HepG2 (cell line): Measurements from ENCODE around the gene TLN1.

Source experiments
- CTCF ChIP-seq: sonication (generic); formaldehyde crosslinking; IDR thresholded peaks from 2 replicates; pipeline ENCODE4 v1.5.0; 2020; ENCODE audit warnings: mild to moderate bottlenecking, missing genetic modification reagents, moderate library complexity
- FOXA1 ChIP-seq, 2 experiments: fragments of 450-650 bp in 1 of 2; sonication (generic) in 1 of 2; formaldehyde crosslinking in 1 of 2; IDR thresholded peaks; 2 replicates each; pipeline versions ENCODE4 v1.4.0 to v1.6.1; 2016 to 2020; ENCODE audit warnings: missing genetic modification reagents in 1 of 2
- FOXA3 ChIP-seq: IDR thresholded peaks from 2 replicates; pipeline ENCODE4 v1.6.1; 2016; ENCODE audit warnings: missing genetic modification reagents, missing compliant biosample characterization
- FOXM1 ChIP-seq: sonication (generic); formaldehyde crosslinking; IDR thresholded peaks from 2 replicates; pipeline ENCODE4 v1.5.0; 2020; ENCODE audit warnings: missing genetic modification reagents
- IKZF5 ChIP-seq: IDR thresholded peaks from 2 replicates; pipeline ENCODE4 v1.6.1; 2018; ENCODE audit warnings: missing genetic modification reagents, mild to moderate bottlenecking, missing compliant biosample characterization
- RAD51 ChIP-seq: fragments of 450-650 bp; IDR thresholded peaks from 2 replicates; pipeline ENCODE4 v1.6.1; 2016; ENCODE audit warnings: borderline replicate concordance
- RBM22 ChIP-seq: fragments of 200-400 bp; formaldehyde crosslinking; optimal IDR thresholded peaks from 2 replicates; pipeline ENCODE3; 2017; ENCODE audit warnings: mild to moderate bottlenecking, low read length, moderate library complexity
- SOX6 ChIP-seq, 2 experiments: fragments of 450-650 bp in 1 of 2; sonication (generic) in 1 of 2; formaldehyde crosslinking in 1 of 2; IDR thresholded peaks; 2 replicates each; pipeline versions ENCODE4 v1.4.0 to v1.6.1; 2017 to 2020; ENCODE audit warnings: antibody characterized with exemption in 1 of 2, mild to moderate bottlenecking in 1 of 2, missing genetic modification reagents in 1 of 2
- ZSCAN25 ChIP-seq: sonication (generic); formaldehyde crosslinking; IDR thresholded peaks from 2 replicates; pipeline ENCODE4 v1.8.0; 2022; ENCODE audit warnings: mild to moderate bottlenecking, missing genetic modification reagents
- TF ChIP-seq, protein P1 (sequence below): IDR thresholded peaks from 2 replicates; pipeline ENCODE4 v1.6.1; 2016; ENCODE audit warnings: low read depth, missing genetic modification reagents, missing compliant biosample characterization

- TF ChIP-seq RAD51 = no peak
- TF ChIP-seq ZSCAN25 (CRISPR knock-in tag) = no peak
- TF ChIP-seq IKZF5 (CRISPR knock-in tag) = no peak
- no peak for TF ChIP-seq CTCF (CRISPR knock-in tag)
- no peak for TF ChIP-seq FOXA3 (CRISPR knock-in tag)
- no peak for TF ChIP-seq FOXA1 (IDR thresholded peaks at IDR 0.05)
- no peak for TF ChIP-seq FOXA1 (CRISPR knock-in tag; IDR thresholded peaks at IDR 0.05)
- TF ChIP-seq, protein P1, sequence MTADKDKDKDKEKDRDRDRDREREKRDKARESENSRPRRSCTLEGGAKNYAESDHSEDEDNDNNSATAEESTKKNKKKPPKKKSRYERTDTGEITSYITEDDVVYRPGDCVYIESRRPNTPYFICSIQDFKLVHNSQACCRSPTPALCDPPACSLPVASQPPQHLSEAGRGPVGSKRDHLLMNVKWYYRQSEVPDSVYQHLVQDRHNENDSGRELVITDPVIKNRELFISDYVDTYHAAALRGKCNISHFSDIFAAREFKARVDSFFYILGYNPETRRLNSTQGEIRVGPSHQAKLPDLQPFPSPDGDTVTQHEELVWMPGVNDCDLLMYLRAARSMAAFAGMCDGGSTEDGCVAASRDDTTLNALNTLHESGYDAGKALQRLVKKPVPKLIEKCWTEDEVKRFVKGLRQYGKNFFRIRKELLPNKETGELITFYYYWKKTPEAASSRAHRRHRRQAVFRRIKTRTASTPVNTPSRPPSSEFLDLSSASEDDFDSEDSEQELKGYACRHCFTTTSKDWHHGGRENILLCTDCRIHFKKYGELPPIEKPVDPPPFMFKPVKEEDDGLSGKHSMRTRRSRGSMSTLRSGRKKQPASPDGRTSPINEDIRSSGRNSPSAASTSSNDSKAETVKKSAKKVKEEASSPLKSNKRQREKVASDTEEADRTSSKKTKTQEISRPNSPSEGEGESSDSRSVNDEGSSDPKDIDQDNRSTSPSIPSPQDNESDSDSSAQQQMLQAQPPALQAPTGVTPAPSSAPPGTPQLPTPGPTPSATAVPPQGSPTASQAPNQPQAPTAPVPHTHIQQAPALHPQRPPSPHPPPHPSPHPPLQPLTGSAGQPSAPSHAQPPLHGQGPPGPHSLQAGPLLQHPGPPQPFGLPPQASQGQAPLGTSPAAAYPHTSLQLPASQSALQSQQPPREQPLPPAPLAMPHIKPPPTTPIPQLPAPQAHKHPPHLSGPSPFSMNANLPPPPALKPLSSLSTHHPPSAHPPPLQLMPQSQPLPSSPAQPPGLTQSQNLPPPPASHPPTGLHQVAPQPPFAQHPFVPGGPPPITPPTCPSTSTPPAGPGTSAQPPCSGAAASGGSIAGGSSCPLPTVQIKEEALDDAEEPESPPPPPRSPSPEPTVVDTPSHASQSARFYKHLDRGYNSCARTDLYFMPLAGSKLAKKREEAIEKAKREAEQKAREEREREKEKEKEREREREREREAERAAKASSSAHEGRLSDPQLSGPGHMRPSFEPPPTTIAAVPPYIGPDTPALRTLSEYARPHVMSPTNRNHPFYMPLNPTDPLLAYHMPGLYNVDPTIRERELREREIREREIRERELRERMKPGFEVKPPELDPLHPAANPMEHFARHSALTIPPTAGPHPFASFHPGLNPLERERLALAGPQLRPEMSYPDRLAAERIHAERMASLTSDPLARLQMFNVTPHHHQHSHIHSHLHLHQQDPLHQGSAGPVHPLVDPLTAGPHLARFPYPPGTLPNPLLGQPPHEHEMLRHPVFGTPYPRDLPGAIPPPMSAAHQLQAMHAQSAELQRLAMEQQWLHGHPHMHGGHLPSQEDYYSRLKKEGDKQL (CRISPR knock-in tag) = no peak
- no peak for TF ChIP-seq RBM22
- TF ChIP-seq SOX6 (IDR thresholded peaks at IDR 0.05) = no peak
- no peak for TF ChIP-seq SOX6 (CRISPR knock-in tag; IDR thresholded peaks at IDR 0.05)
- TF ChIP-seq FOXM1 = no peak
These were observed 6.2 kb upstream of the TLN1 start for GRCh38 chr9:35738186-35738585.
